IMR-90 (cell line): Measurements from ENCODE around the gene RNASE7. TPM values are rescaled to one million over a fixed set of nuclear protein-coding genes. Genes with fewer than 3 reads are reported as not detected.

Experiments used
- ATAC-seq: fragments of 200-7000 bp; cut with Tn5 transposase; 2 replicates; pipeline ENCODE4 v1.9.1; 2020; ENCODE audit warnings: low read depth, mild to moderate bottlenecking, moderate library complexity
- BruUV-seq: library from RNA; stranded (reverse); fragments of 400-500 nt; replicated peaks from 2 replicates; lab custom pipeline; 2021; lab: Mats Ljungman, UMichigan
- CTCF ChIA-PET: fragments of 300-600 bp; formaldehyde crosslinking; extraction: SDS; loops from one replicate; lab custom pipeline; 2021; ENCODE audit warnings: antibody characterized with exemption; lab: Yijun Ruan, JAX
- POLR2A ChIA-PET: fragments of 300-600 bp; sonication (Branson Sonifier 250); formaldehyde crosslinking; loops from one replicate; lab custom pipeline; 2022; ENCODE audit warnings: antibody characterized with exemption; ENCODE audit not compliant: unreplicated experiment; lab: Charles Lee
- DNase-seq: peaks from one replicate; pipeline ENCODE4 v3.0.0; 2013
- H2AFZ ChIP-seq: replicated peaks from 2 replicates; pipeline ENCODE3; 2013; ENCODE audit warnings: low read length, mild to moderate bottlenecking; ENCODE audit not compliant: poor library complexity
- H2AK5ac ChIP-seq: 2 replicates; pipeline ENCODE4 v1.6.1; 2013; ENCODE audit warnings: low read depth, low read length, inconsistent platforms
- H2AK9ac ChIP-seq: replicated peaks from 2 replicates; pipeline ENCODE3; 2013; ENCODE audit warnings: mild to moderate bottlenecking, low read depth, low read length, moderate library complexity; ENCODE audit not compliant: poor library complexity
- H2BK120ac ChIP-seq: 2 replicates; pipeline ENCODE4 v1.6.1; 2013; ENCODE audit warnings: low read depth, low read length, inconsistent platforms
- H2BK15ac ChIP-seq: 3 replicates; pipeline ENCODE4 v1.6.1; 2013; ENCODE audit warnings: low read depth, low read length, inconsistent platforms
- H2BK20ac ChIP-seq: 2 replicates; pipeline ENCODE4 v1.6.1; 2013; ENCODE audit warnings: low read depth, mild to moderate bottlenecking, inconsistent platforms, low read length, moderate library complexity
- H2BK5ac ChIP-seq: 2 replicates; pipeline ENCODE4 v1.6.1; 2013; ENCODE audit warnings: mild to moderate bottlenecking, low read depth, low read length, inconsistent platforms; ENCODE audit not compliant: poor library complexity, severe bottlenecking
- H3K14ac ChIP-seq: replicated peaks from 2 replicates; pipeline ENCODE4 v1.6.1; 2013; ENCODE audit warnings: low read depth, low read length, inconsistent platforms
- H3K18ac ChIP-seq: 2 replicates; pipeline ENCODE4 v1.6.1; 2013; ENCODE audit warnings: low read depth, low read length, control low read depth
- H3K23ac ChIP-seq: 2 replicates; pipeline ENCODE4 v1.6.1; 2013; ENCODE audit warnings: low read depth, low read length, inconsistent platforms
- H3K27ac ChIP-seq: 2 replicates; pipeline ENCODE4 v1.5.1; 2013; ENCODE audit warnings: mild to moderate bottlenecking, control low read depth, low read length; ENCODE audit not compliant: insufficient read depth
- H3K27me3 ChIP-seq: 2 replicates; pipeline ENCODE4 v1.6.1; 2013; ENCODE audit warnings: low read length; ENCODE audit not compliant: control insufficient read depth, insufficient read depth
- H3K36me3 ChIP-seq: 2 replicates; pipeline ENCODE4 v1.6.1; 2013; ENCODE audit warnings: low read length, mixed read lengths; ENCODE audit not compliant: control insufficient read depth, insufficient read depth
- H3K4ac ChIP-seq: 2 replicates; pipeline ENCODE4 v1.6.1; 2013; ENCODE audit warnings: low read depth, low read length, inconsistent platforms
- H3K4me1 ChIP-seq: 2 replicates; pipeline ENCODE4 v1.6.1; 2013; ENCODE audit warnings: low read length, mixed read lengths; ENCODE audit not compliant: control insufficient read depth, insufficient read depth
- H3K4me2 ChIP-seq: 2 replicates; pipeline ENCODE4 v1.6.1; 2013; ENCODE audit warnings: low read depth, mild to moderate bottlenecking, control low read depth, low read length, moderate library complexity
- H3K4me3 ChIP-seq: 2 replicates; pipeline ENCODE4 v1.5.1; 2013; ENCODE audit warnings: low read depth, mild to moderate bottlenecking, control low read depth, low read length, moderate library complexity; ENCODE audit not compliant: insufficient read depth
- H3K56ac ChIP-seq: 2 replicates; pipeline ENCODE4 v1.6.1; 2013; ENCODE audit warnings: low read length, inconsistent platforms; ENCODE audit not compliant: insufficient read depth; ENCODE audit errors: extremely low read depth
- H3K79me1 ChIP-seq, 2 experiments: 2 replicates each; pipeline ENCODE4 v1.6.1; 2013; ENCODE audit warnings: low read length in 2 of 2, inconsistent platforms in 1 of 2, low read depth in 1 of 2
- H3K9ac ChIP-seq: 2 replicates; pipeline ENCODE4 v1.6.1; 2013; ENCODE audit warnings: low read depth, low read length, control low read depth
- H3K9me1 ChIP-seq: 2 replicates; pipeline ENCODE4 v1.6.1; 2013; ENCODE audit warnings: low read length, inconsistent platforms; ENCODE audit not compliant: insufficient read depth
- H3K9me3 ChIP-seq: 2 replicates; pipeline ENCODE4 v1.6.1; 2013; ENCODE audit warnings: low read length; ENCODE audit not compliant: control insufficient read depth, insufficient read depth
- H4K20me1 ChIP-seq: 2 replicates; pipeline ENCODE4 v1.6.1; 2013; ENCODE audit warnings: low read length, inconsistent platforms; ENCODE audit not compliant: insufficient read depth
- H4K5ac ChIP-seq: 2 replicates; pipeline ENCODE4 v1.6.1; 2013; ENCODE audit warnings: mild to moderate bottlenecking, low read depth, low read length, control low read depth
- H4K8ac ChIP-seq, 2 experiments: 2 replicates each; pipeline ENCODE4 v1.6.1; 2013; ENCODE audit warnings: low read depth in 2 of 2, low read length in 2 of 2, control low read depth in 1 of 2, inconsistent platforms in 1 of 2
- H4K91ac ChIP-seq: 2 replicates; pipeline ENCODE4 v1.6.1; 2013; ENCODE audit warnings: low read depth, low read length, inconsistent platforms; ENCODE audit not compliant: insufficient read depth
- BHLHE40 ChIP-seq: fragments of 150-350 bp; IDR thresholded peaks from 2 replicates; pipeline ENCODE4 v1.6.1; 2016; ENCODE audit warnings: mild to moderate bottlenecking, low read depth, low read length
- CEBPB ChIP-seq: IDR thresholded peaks from 2 replicates; pipeline ENCODE4 v1.6.1; 2012; ENCODE audit warnings: low read depth, low read length, improper control_type of control experiment
- CHD1 ChIP-seq: IDR thresholded peaks from 2 replicates; pipeline ENCODE4 v1.6.1; 2012; ENCODE audit warnings: low read depth, low read length, improper control_type of control experiment
- CTCF ChIP-seq: conservative IDR thresholded peaks from 2 replicates; pipeline ENCODE4 v1.5.1; 2012; ENCODE audit warnings: mild to moderate bottlenecking, low read depth, low read length, improper control_type of control experiment
- FOS ChIP-seq: fragments of 150-350 bp; IDR thresholded peaks from 2 replicates; pipeline ENCODE4 v1.6.1; 2016; ENCODE audit warnings: low read depth, low read length
- MAFK ChIP-seq: IDR thresholded peaks from 2 replicates; pipeline ENCODE4 v1.6.1; 2012; ENCODE audit warnings: low read depth, low read length, improper control_type of control experiment
- MAZ ChIP-seq: IDR thresholded peaks from 2 replicates; pipeline ENCODE4 v1.6.1; 2012; ENCODE audit warnings: low read depth, mild to moderate bottlenecking, low read length, improper control_type of control experiment, moderate library complexity, borderline replicate concordance
- MXI1 ChIP-seq: IDR thresholded peaks from 2 replicates; pipeline ENCODE4 v1.6.1; 2012; ENCODE audit warnings: low read depth, mild to moderate bottlenecking, low read length, moderate library complexity, borderline replicate concordance
- NFE2L2 ChIP-seq: fragments of 150-350 bp; IDR thresholded peaks from 2 replicates; pipeline ENCODE4 v1.6.1; 2016; ENCODE audit warnings: low read depth, mild to moderate bottlenecking, low read length
- POLR2A ChIP-seq: IDR thresholded peaks from 2 replicates; pipeline ENCODE4 v1.6.1; 2012; ENCODE audit warnings: mild to moderate bottlenecking, low read depth, low read length
- RCOR1 ChIP-seq: IDR thresholded peaks from 2 replicates; pipeline ENCODE4 v1.6.1; 2012; ENCODE audit warnings: mild to moderate bottlenecking, low read length, improper control_type of control experiment; ENCODE audit not compliant: insufficient replicate concordance
- RFX5 ChIP-seq: IDR thresholded peaks from 2 replicates; pipeline ENCODE4 v1.8.0; 2012; ENCODE audit warnings: low read depth, mild to moderate bottlenecking, low read length, moderate library complexity
- SMC3 ChIP-seq: fragments of 150-350 bp; IDR thresholded peaks from 2 replicates; pipeline ENCODE4 v1.6.1; 2016; ENCODE audit warnings: low read depth, mild to moderate bottlenecking, antibody characterized with exemption, low read length, moderate library complexity
- USF2 ChIP-seq: fragments of 150-350 bp; IDR thresholded peaks from 2 replicates; pipeline ENCODE4 v1.6.1; 2017; ENCODE audit warnings: mild to moderate bottlenecking, antibody characterized with exemption, low read length, low read depth
- WGBS, 2 experiments: methylation state at CpG; one replicate each; pipeline versions ENCODE4 v1.1.5 to v1.1.7; 2013; ENCODE audit warnings: missing lambda C conversion rate in 2 of 2; ENCODE audit not compliant: insufficient read length in 1 of 2; ENCODE audit errors: extremely low coverage in 2 of 2; 5-methylcytosine and 5-hydroxymethylcytosine counted together
- dilution Hi-C: fragments of 300-500 bp; cut with HindIII; formaldehyde crosslinking; loops from one replicate; pipeline ENCODE4 v1.14.3; 2018; ENCODE audit warnings: low sequenced_read_pairs; ENCODE audit not compliant: unreplicated experiment
- in situ Hi-C: fragments of 300-500 bp; cut with MboI; formaldehyde crosslinking; loops from 3 replicates; pipeline ENCODE4 v1.14.3; 2019; ENCODE audit warnings: low sequenced_read_pairs, inconsistent platforms, mixed read lengths
- intact Hi-C: fragments of 100-400 bp; cut with micrococcal nuclease; formaldehyde crosslinking; loops from 2 replicates; pipeline ENCODE4 v1.10.0; 2022
- polyA plus RNA-seq, 3 experiments: library from polyadenylated mRNA; depleted of rRNA; stranded (reverse); fragments of >200 nt; gene quantifications; 2 replicates each; pipeline ENCODE4 v1.2.3, GENCODE V29; 2012; ENCODE audit warnings: low replicate concordance in 1 of 3
- total RNA-seq: library from RNA; depleted of rRNA; stranded (reverse); fragments of >200 nt; gene quantifications from 2 replicates; pipeline ENCODE4 v1.2.3, GENCODE V29; 2012

The RNASE7 gene
- total and polyA plus RNA-seq, 2 of the 4 experiments (the other 2 are of a cell fraction), result not detected

- Histone ChIP-seq H2AFZ (peak overlapping the region; percentile 99), H2BK15ac (no peak overlapping the region), H3K9me3 (no peaks in the 10 kb centered on the region), H3K4me1 (peaks cover 22% of the 10 kb centered on the region), H2BK120ac (peak overlapping the region; percentile 26; the same call in 1 of the 2 replicates), H3K9me1 (peaks cover 10% of the 10 kb centered on the region), H3K27me3 (no peaks in the 10 kb centered on the region), H3K23ac (peak overlapping the region; percentile 64; the same call in 1 of the 2 replicates), H4K20me1 (peaks cover 10% of the 10 kb centered on the region), H3K4me2 (peak overlapping the region; percentile 86), H4K5ac (peak overlapping the region; percentile 66), H3K4me3 (peak overlapping the region; percentile 68), H2BK20ac (no peak overlapping the region), H3K79me1 (peaks cover 10 to 34% of the 10 kb centered on the region in 2 experiments), H2AK9ac (peak overlapping the region; percentile 90), H3K18ac (no peak overlapping the region; the same call in 1 of the 2 replicates), H4K91ac (peak overlapping the region; percentile 72), H3K27ac (peak overlapping the region; percentile 91), H2AK5ac (peak overlapping the region; percentile 53), H4K8ac (peak overlapping the region; percentile 43 to 50; a peak in 2 of 4 replicates), H3K36me3 (peaks cover 8% of the 10 kb centered on the region), H3K4ac (peak overlapping the region; percentile 85), H3K56ac (peak overlapping the region; percentile 47; the same call in 1 of the 2 replicates), H3K14ac (peak overlapping the region; percentile 77; the same call in 1 of the 2 replicates), H3K9ac (peak overlapping the region; percentile 81), H2BK5ac (no peak overlapping the region)
- ChIA-PET CTCF (interaction anchor here (1.0 to 2.8 kb wide), 10 partner anchors 15 to 54 kb away, joined by 4 to 23 read pairs (median 10); no protein-coding TSS in a partner anchor), POLR2A (no interaction called here)
- dilution Hi-C loops, result no loop called here
- no TSS peak for BruUV-seq
- DNase-seq (peak; percentile 52), ATAC-seq (0 out of 2 replicates have a peak, but pooled peaks have one; percentile 5)
- 2% methylated on average over 8 of the region's 45 CpGs; no CpG with 5 or more reads in 1 of the 2 experiments for WGBS, 2 experiments
- in situ Hi-C loops, result no loop called here
- intact Hi-C loops, result loop anchor here (1.0 to 2.0 kb wide), 2 partner anchors 36 to 68 kb away; no protein-coding TSS in a partner anchor
- TF ChIP-seq BHLHE40, result no peak
- TF ChIP-seq MAZ, result no peak
- TF ChIP-seq CTCF, result peak; percentile 75
- no peak for TF ChIP-seq MXI1
- no peak for TF ChIP-seq RFX5
- TF ChIP-seq SMC3, result peak; percentile 81
- TF ChIP-seq POLR2A, result no peak
- no peak for TF ChIP-seq MAFK
- TF ChIP-seq RCOR1, result no peak
- 0 out of 2 replicates have a peak, but pooled peaks have one; percentile 7 for TF ChIP-seq NFE2L2
- no peak for TF ChIP-seq CEBPB
- no peak for TF ChIP-seq USF2
- TF ChIP-seq FOS, result no peak
- no peak for TF ChIP-seq CHD1
Measured at GRCh38 chr14:21068521-21069387, 26.6 kb downstream of the RNASE7 start.
